GM12892 (cell line): ENCODE data around the gene ITIH4.

Experiments used
- POLR2A ChIP-seq: IDR thresholded peaks from 2 replicates; pipeline ENCODE4 v1.6.1; 2011; ENCODE audit warnings: low read depth, low read length, control low read depth
- POLR2AphosphoS5 ChIP-seq: IDR thresholded peaks from 2 replicates; pipeline ENCODE4 v1.6.1; 2011; ENCODE audit warnings: low read depth, low read length, control low read depth
- TAF1 ChIP-seq: IDR thresholded peaks from 2 replicates; pipeline ENCODE4 v1.6.1; 2011; ENCODE audit warnings: low read depth, mild to moderate bottlenecking, control low read depth, low read length, borderline replicate concordance

DNA sequence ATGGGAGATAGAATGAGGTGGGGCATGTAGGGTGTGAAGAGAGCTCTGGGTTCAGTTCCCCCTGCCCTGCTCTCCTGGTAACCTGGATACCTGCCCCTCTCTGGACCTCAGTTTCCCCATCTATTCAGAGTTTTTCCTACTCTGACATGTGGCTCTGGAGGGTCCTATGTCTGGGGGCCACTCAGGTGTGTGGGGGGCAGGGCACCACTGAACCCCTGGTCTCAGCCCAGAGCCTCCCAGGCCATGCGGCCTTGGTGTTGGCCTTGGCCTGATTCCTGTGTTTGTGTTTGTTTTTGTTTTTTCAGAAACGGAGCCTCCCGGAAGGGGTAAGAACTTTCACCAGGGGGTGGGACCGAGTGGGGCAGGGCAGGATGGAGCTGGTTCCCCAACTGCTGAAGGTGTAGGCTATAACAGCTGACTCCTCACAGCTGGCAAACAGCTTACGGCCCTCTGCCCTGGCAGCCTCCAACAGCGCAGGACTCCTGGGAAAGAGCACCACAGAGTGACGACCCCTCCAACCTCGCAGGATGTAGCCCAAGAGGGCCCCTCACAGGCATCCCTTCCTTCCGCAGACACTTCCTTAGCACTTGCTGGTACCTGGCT is 35.1 kb downstream of the ITIH4 start:
- TF ChIP-seq POLR2AphosphoS5, result no peak
- no peak for TF ChIP-seq POLR2A
- TF ChIP-seq TAF1, result no peak
